ENCODE results near the gene FHOD3.

FHOD3 gene

DNA sequence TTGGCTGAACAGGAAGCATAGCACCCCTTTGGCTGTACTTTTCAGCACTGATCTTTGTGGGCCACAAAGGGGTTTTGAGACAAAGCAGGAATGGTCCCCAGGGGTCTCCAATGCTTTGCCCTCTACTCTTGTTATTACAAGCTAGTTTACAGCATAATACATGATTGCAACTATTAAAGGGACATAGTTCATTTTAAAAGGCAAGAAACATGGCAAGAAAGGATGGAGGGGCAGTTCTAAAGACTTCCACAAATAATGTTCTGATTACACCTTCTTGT, 196.6 kb downstream of the FHOD3 start:
- TF ChIP-seq POLR2AphosphoS5 (IDR thresholded peaks at IDR 0.05; ENCODE audit: low read depth, low read length) (no peak), TAF1 (IDR thresholded peaks at IDR 0.05; ENCODE audit: low read depth, low read length) (no peak), PAX5 (IDR thresholded peaks at IDR 0.05; ENCODE audit: insufficient read depth, low read length, severe bottlenecking) (no peak), POLR2A (IDR thresholded peaks at IDR 0.05; ENCODE audit: low read depth, low read length) (no peak), POU2F2 (IDR thresholded peaks at IDR 0.05; ENCODE audit: low read depth, low read length) (no peak), SPI1 (IDR thresholded peaks at IDR 0.05; ENCODE audit: low read depth, low read length) (no peak)
- DNase-seq (ENCODE audit: insufficient read length, low spot score) (no peak), FAIRE-seq (no peak)

GRCh38 chr18:36496022-36496421, 198.5 kb downstream of the FHOD3 start:
- FAIRE-seq (no peak), DNase-seq (ENCODE audit: insufficient read length, low spot score) (no peak)
- peak; percentile 88 for TF ChIP-seq SPI1 (IDR thresholded peaks at IDR 0.05; ENCODE audit: low read depth, low read length)
- TF ChIP-seq TAF1 (IDR thresholded peaks at IDR 0.05; ENCODE audit: low read depth, low read length) = no peak

DNA sequence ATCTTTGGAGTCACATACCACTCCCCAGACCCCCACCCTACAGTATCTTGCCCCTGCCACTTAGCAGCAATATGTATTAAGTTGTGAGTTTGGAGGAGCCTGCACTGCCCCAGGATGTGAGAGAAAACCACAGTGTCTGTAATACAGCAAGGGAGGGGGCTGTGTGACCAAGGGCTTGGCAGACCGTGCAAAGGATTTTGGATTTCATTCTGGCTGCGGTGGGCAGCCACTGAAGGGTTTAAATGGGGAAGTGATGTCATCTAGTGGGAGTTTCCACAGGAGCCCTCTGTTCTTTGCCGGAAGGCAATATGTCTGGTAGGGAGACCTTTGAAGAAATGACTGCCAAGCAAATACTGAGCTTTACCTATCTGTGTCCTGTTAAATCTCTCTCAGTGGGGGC, 202.4 kb downstream of the FHOD3 start:
- peak; percentile 9 for DNase-seq (ENCODE audit: insufficient read length, low spot score)
- FAIRE-seq = peak; percentile 61
- TF ChIP-seq TAF1 (IDR thresholded peaks at IDR 0.05; ENCODE audit: low read depth, low read length) (no peak), SPI1 (IDR thresholded peaks at IDR 0.05; ENCODE audit: low read depth, low read length) (peak; percentile 90), POU2F2 (IDR thresholded peaks at IDR 0.05; ENCODE audit: low read depth, low read length) (0 out of 2 replicates have a peak, but pooled peaks have one; percentile 26)

DNA sequence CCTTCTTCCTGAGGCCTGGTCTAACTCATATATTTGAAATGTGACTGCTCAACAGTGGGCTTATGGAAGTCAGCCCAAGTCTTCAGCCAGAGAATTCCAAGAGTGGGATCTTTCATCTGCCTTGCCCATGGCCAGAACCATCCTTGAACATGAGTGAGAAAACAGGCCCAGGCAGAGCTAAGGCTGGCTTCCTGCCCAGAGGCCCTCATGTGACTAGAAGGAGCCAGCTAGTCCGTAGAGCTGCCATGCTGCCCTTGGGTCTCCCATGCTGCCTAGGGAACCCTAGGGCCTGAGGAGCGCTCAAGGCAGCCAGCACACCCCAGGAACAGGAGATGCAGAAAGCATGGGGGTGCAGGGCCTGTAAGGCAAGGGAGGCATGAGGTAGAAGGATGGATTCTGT, 203.6 kb downstream of the FHOD3 start:
- DNase-seq (ENCODE audit: insufficient read length, low spot score) (no peak), FAIRE-seq (no peak)
- TF ChIP-seq POLR2A (IDR thresholded peaks at IDR 0.05; ENCODE audit: low read depth, low read length) (no peak), PAX5 (IDR thresholded peaks at IDR 0.05; ENCODE audit: insufficient read depth, low read length, severe bottlenecking) (no peak), POU2F2 (IDR thresholded peaks at IDR 0.05; ENCODE audit: low read depth, low read length) (no peak), TAF1 (IDR thresholded peaks at IDR 0.05; ENCODE audit: low read depth, low read length) (no peak), POLR2AphosphoS5 (IDR thresholded peaks at IDR 0.05; ENCODE audit: low read depth, low read length) (no peak), SPI1 (IDR thresholded peaks at IDR 0.05; ENCODE audit: low read depth, low read length) (no peak)

DNA sequence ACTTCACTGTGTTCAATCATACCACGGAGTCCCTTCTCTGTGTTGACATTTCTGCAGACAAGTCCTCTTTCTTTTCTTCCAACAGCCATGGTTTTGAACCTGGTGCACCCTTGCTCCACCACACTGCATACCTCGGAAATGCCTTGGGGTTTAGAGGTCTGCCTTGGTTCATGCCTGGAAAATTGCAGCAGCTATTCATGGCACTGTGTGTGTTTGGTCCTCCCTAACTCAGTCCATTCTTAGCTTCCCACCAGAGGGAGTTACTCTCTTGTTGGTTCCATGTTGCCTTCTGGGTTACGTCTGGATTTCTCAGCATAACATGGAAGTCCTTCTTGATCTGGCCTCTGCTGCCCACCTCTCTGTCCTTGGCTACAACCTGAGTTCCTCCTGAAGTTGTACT, 206.0 kb downstream of the FHOD3 start:
- TF ChIP-seq POLR2A (IDR thresholded peaks at IDR 0.05; ENCODE audit: low read depth, low read length) (no peak), SPI1 (IDR thresholded peaks at IDR 0.05; ENCODE audit: low read depth, low read length) (no peak), POU2F2 (IDR thresholded peaks at IDR 0.05; ENCODE audit: low read depth, low read length) (no peak), TAF1 (IDR thresholded peaks at IDR 0.05; ENCODE audit: low read depth, low read length) (no peak), PAX5 (IDR thresholded peaks at IDR 0.05; ENCODE audit: insufficient read depth, low read length, severe bottlenecking) (no peak), POLR2AphosphoS5 (IDR thresholded peaks at IDR 0.05; ENCODE audit: low read depth, low read length) (no peak)
- FAIRE-seq (no peak), DNase-seq (ENCODE audit: insufficient read length, low spot score) (no peak)

- FAIRE-seq = no peak
- no peak for DNase-seq (ENCODE audit: insufficient read length, low spot score)
- TF ChIP-seq TAF1 (IDR thresholded peaks at IDR 0.05; ENCODE audit: low read depth, low read length) (no peak), POU2F2 (IDR thresholded peaks at IDR 0.05; ENCODE audit: low read depth, low read length) (no peak)
Observed at GRCh38 chr18:36504928-36505327, 207.4 kb downstream of the FHOD3 start.

DNA sequence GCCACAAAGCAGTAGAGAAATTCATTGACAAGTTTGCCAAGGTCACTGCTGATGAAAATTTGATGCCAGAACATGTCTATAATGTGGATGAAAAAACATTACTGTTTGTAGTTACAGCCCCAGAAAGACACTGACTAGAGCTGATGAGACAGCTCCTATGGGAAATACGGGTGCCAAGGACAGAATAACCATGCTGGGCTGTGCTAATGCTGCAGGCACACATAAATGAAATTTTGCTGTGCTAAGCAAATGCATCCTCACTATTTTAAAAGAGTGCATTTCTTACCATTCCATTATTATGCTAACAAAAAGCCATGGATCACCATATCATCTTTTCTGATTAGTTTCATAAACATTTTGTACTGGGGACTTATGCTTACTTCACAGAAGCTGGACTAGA, 208.2 kb downstream of the FHOD3 start:
- FAIRE-seq (no peak), DNase-seq (ENCODE audit: insufficient read length, low spot score) (no peak)
- no peak for TF ChIP-seq PAX5 (IDR thresholded peaks at IDR 0.05; ENCODE audit: insufficient read depth, low read length, severe bottlenecking)
- no peak for TF ChIP-seq TAF1 (IDR thresholded peaks at IDR 0.05; ENCODE audit: low read depth, low read length)
- TF ChIP-seq SPI1 (IDR thresholded peaks at IDR 0.05; ENCODE audit: low read depth, low read length) = no peak
- TF ChIP-seq POLR2A (IDR thresholded peaks at IDR 0.05; ENCODE audit: low read depth, low read length) = no peak
- no peak for TF ChIP-seq POU2F2 (IDR thresholded peaks at IDR 0.05; ENCODE audit: low read depth, low read length)
- TF ChIP-seq POLR2AphosphoS5 (IDR thresholded peaks at IDR 0.05; ENCODE audit: low read depth, low read length) = no peak

- no peak for FAIRE-seq
- no peak for TF ChIP-seq POLR2AphosphoS5 (IDR thresholded peaks at IDR 0.05; ENCODE audit: low read depth, low read length)
- TF ChIP-seq PAX5 (IDR thresholded peaks at IDR 0.05; ENCODE audit: insufficient read depth, low read length, severe bottlenecking) = no peak
- no peak for TF ChIP-seq POLR2A (IDR thresholded peaks at IDR 0.05; ENCODE audit: low read depth, low read length)
- TF ChIP-seq POU2F2 (IDR thresholded peaks at IDR 0.05; ENCODE audit: low read depth, low read length) = no peak
- no peak for TF ChIP-seq SPI1 (IDR thresholded peaks at IDR 0.05; ENCODE audit: low read depth, low read length)
- TF ChIP-seq TAF1 (IDR thresholded peaks at IDR 0.05; ENCODE audit: low read depth, low read length) = no peak
- DNase-seq (ENCODE audit: insufficient read length, low spot score) = no peak
Observed at GRCh38 chr18:36509646-36510197, 212.2 kb downstream of the FHOD3 start.

GRCh38 chr18:36511791-36512352, 214.4 kb downstream of the FHOD3 start:
- DNase-seq (ENCODE audit: insufficient read length, low spot score) = no peak
- TF ChIP-seq POU2F2 (IDR thresholded peaks at IDR 0.05; ENCODE audit: low read depth, low read length) (no peak), TAF1 (IDR thresholded peaks at IDR 0.05; ENCODE audit: low read depth, low read length) (no peak), PAX5 (IDR thresholded peaks at IDR 0.05; ENCODE audit: insufficient read depth, low read length, severe bottlenecking) (no peak), SPI1 (IDR thresholded peaks at IDR 0.05; ENCODE audit: low read depth, low read length) (no peak), POLR2AphosphoS5 (IDR thresholded peaks at IDR 0.05; ENCODE audit: low read depth, low read length) (no peak), POLR2A (IDR thresholded peaks at IDR 0.05; ENCODE audit: low read depth, low read length) (no peak)
- FAIRE-seq = no peak

- no peak for TF ChIP-seq POU2F2 (IDR thresholded peaks at IDR 0.05; ENCODE audit: low read depth, low read length)
- no peak for TF ChIP-seq POLR2AphosphoS5 (IDR thresholded peaks at IDR 0.05; ENCODE audit: low read depth, low read length)
- no peak for TF ChIP-seq TAF1 (IDR thresholded peaks at IDR 0.05; ENCODE audit: low read depth, low read length)
- TF ChIP-seq PAX5 (IDR thresholded peaks at IDR 0.05; ENCODE audit: insufficient read depth, low read length, severe bottlenecking) = no peak
- no peak for TF ChIP-seq SPI1 (IDR thresholded peaks at IDR 0.05; ENCODE audit: low read depth, low read length)
- TF ChIP-seq POLR2A (IDR thresholded peaks at IDR 0.05; ENCODE audit: low read depth, low read length) = no peak
- FAIRE-seq = no peak
- no peak for DNase-seq (ENCODE audit: insufficient read length, low spot score)
Observed at GRCh38 chr18:36513556-36513955, 216.0 kb downstream of the FHOD3 start.

All from GM12891 (cell line).